ENCODE results near the gene INTS2.
A peak's percentile ranks its signal among the peaks of the same experiment; 100 is the strongest.

INTS2 gene

GRCh38 chr17:61872099-61872498 lies 55.7 kb downstream of the INTS2 start:
- TF ChIP-seq GATA2 (IDR thresholded peaks at IDR 0.05; ENCODE audit: low read depth, low read length) (no peak), GATA3 (IDR thresholded peaks at IDR 0.05; ENCODE audit: low read depth, low read length) (no peak)

DNA sequence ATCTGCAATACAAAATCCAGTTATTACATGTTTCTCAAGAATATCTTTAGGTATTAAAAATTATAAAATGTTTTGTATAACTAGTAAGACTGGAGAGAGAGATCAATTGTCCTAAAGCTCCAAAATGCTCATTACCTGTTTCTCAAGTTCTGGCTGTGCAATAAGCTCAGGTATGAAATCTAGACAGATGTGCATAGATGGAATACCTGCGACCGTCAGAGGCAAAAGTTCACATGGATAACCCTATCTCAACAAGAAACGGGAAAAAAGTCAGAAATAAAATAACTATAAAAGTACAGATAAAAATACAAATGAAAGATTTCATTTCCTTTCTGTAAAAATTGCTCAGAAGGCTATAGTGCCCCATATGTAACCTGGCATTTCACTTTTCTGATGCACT lies 58.6 kb downstream of the INTS2 start:
- TF ChIP-seq GATA3 (IDR thresholded peaks at IDR 0.05; ENCODE audit: low read depth, low read length) (no peak), GATA2 (IDR thresholded peaks at IDR 0.05; ENCODE audit: low read depth, low read length) (no peak)

DNA sequence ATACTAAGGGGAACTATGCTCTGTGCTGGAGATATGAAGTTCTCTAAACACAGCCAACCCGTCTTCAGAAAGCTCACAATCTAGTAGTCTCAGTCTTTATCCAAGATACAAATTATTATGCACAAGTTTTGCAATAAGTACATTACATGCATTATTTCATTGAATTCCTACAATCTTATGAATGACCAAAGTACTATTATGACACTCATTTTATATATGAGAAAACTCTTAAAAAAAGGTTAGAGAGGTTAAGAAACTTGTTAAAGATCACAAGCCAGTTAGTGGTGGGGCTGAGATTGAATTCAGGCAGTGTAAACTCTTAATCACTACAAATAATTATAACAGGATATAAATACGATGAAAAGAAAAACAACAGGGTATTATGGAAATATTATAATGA lies 59.7 kb downstream of the INTS2 start:
- TF ChIP-seq GATA2 (IDR thresholded peaks at IDR 0.05; ENCODE audit: low read depth, low read length), result no peak
- TF ChIP-seq GATA3 (IDR thresholded peaks at IDR 0.05; ENCODE audit: low read depth, low read length), result no peak

- no peak for TF ChIP-seq GATA2 (IDR thresholded peaks at IDR 0.05; ENCODE audit: low read depth, low read length)
- no peak for TF ChIP-seq GATA3 (IDR thresholded peaks at IDR 0.05; ENCODE audit: low read depth, low read length)
Measured at GRCh38 chr17:61867033-61867432, 60.7 kb downstream of the INTS2 start.

GRCh38 chr17:61863801-61864126 lies 64.0 kb downstream of the INTS2 start:
- TF ChIP-seq GATA2 (IDR thresholded peaks at IDR 0.05; ENCODE audit: low read depth, low read length) (no peak), GATA3 (IDR thresholded peaks at IDR 0.05; ENCODE audit: low read depth, low read length) (no peak)

- TF ChIP-seq GATA3 (IDR thresholded peaks at IDR 0.05; ENCODE audit: low read depth, low read length), result no peak
- TF ChIP-seq GATA2 (IDR thresholded peaks at IDR 0.05; ENCODE audit: low read depth, low read length), result 0 out of 2 replicates have a peak, but pooled peaks have one; percentile 21
Measured at GRCh38 chr17:61862975-61863800, 64.6 kb downstream of the INTS2 start, which contains the start of gene BRIP1. Gene BRIP1, minus strand, starts transcription at chr17:61863528. Its CDS starts 1,989 bp downstream, at chr17:61861539.

GRCh38 chr17:61862105-61862574 lies 65.6 kb downstream of the INTS2 start:
- TF ChIP-seq GATA2 (IDR thresholded peaks at IDR 0.05; ENCODE audit: low read depth, low read length), result no peak
- TF ChIP-seq GATA3 (IDR thresholded peaks at IDR 0.05; ENCODE audit: low read depth, low read length), result 0 out of 2 replicates have a peak, but pooled peaks have one; percentile 34

- TF ChIP-seq GATA3 (IDR thresholded peaks at IDR 0.05; ENCODE audit: low read depth, low read length) (no peak), GATA2 (IDR thresholded peaks at IDR 0.05; ENCODE audit: low read depth, low read length) (no peak)
Measured at GRCh38 chr17:61856035-61856434, 71.7 kb downstream of the INTS2 start.

DNA sequence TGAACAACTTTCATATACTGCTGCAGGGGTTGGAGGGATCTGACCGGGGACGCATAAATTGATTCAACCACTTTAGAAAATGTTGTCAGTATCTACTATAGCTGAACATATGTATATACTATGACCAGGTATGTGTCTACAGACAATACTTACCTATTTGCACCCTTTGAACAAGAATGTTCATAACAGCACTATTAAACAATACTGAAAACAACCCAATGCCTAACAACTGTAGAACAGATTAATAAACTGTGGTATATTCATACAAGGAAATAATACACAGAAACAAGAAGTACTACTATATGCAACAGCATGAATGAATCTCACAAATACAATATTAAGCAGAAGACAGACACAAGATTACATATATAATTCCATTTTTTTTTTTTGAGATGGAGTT lies 74.9 kb downstream of the INTS2 start:
- TF ChIP-seq GATA3 (IDR thresholded peaks at IDR 0.05; ENCODE audit: low read depth, low read length), result no peak
- no peak for TF ChIP-seq GATA2 (IDR thresholded peaks at IDR 0.05; ENCODE audit: low read depth, low read length)

DNA sequence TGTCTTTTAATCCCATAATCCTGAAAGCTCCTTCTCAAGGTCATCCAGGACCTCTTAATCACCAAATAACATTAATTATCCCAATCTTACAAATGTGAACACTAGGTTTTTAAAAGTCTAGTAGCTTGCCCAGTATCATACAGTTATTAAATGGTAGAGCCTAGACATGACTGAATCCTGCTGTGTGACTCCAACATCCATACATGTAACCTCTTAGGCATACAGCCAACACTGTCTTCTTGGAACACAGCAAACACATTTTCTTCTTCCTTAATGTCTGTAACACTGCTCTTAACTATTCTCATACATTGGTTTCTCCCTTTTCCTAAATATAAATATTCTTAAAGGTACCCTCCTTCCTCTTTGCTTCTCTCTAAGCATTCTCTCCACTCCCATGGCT lies 78.1 kb downstream of the INTS2 start:
- TF ChIP-seq GATA3 (IDR thresholded peaks at IDR 0.05; ENCODE audit: low read depth, low read length) (no peak), GATA2 (IDR thresholded peaks at IDR 0.05; ENCODE audit: low read depth, low read length) (no peak)

DNA sequence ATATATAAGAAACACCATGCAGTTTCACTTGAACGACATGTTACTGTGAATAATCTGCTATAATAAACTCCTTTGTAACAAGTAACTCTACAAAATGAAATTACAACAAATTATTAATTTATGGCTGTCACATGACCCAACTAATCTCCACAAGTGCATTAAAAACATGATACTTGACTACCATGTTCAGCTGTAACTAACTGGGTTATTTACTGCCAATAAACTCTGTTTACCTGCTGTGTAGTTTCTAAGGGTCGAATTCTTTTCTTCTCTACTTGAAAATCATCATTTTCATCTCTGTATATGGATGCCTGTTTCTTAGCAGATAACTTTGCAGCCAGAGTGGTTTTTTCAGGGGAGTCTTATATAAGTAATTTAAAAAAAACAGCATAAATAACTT lies 78.9 kb downstream of the INTS2 start:
- TF ChIP-seq GATA3 (IDR thresholded peaks at IDR 0.05; ENCODE audit: low read depth, low read length) (no peak), GATA2 (IDR thresholded peaks at IDR 0.05; ENCODE audit: low read depth, low read length) (no peak)

DNA sequence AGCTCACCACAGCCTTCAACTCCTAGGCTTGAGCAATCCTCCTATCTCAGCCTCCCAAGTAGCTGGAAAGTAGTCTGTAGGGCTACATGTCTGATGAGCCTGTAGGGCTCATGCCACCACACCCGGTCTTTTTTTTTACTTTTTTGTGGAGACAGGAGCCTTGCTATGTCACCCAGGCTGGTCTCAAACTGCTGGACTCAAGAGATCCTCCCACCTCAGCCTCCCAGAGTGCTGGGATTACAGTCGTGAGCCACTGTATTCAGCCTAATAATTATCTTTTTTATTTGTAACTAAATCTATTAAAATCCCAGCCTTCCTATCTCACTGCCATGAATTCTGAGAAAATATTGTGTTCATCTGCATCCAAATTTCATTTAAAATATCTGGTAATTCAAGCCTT lies 79.5 kb downstream of the INTS2 start:
- TF ChIP-seq GATA3 (IDR thresholded peaks at IDR 0.05; ENCODE audit: low read depth, low read length) (no peak), GATA2 (IDR thresholded peaks at IDR 0.05; ENCODE audit: low read depth, low read length) (no peak)

DNA sequence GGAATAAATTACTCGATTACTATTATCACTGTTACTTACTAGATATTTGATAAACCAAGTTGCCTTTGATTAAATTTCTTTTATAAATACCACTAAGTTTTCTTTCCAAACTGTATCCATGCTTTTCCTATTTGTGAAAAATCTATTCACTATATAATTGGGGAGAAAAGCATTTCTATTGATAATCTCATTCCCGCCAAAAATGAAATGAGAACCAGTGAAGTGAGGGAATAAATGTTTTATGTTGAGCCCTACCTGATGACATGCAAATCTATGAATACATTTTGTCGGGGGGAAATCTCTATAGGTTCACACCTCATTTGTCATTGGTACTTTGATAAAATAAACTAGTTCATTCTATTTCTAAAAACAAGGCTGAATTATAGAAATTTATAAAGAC lies 80.1 kb downstream of the INTS2 start:
- TF ChIP-seq GATA2 (IDR thresholded peaks at IDR 0.05; ENCODE audit: low read depth, low read length), result no peak
- no peak for TF ChIP-seq GATA3 (IDR thresholded peaks at IDR 0.05; ENCODE audit: low read depth, low read length)

DNA sequence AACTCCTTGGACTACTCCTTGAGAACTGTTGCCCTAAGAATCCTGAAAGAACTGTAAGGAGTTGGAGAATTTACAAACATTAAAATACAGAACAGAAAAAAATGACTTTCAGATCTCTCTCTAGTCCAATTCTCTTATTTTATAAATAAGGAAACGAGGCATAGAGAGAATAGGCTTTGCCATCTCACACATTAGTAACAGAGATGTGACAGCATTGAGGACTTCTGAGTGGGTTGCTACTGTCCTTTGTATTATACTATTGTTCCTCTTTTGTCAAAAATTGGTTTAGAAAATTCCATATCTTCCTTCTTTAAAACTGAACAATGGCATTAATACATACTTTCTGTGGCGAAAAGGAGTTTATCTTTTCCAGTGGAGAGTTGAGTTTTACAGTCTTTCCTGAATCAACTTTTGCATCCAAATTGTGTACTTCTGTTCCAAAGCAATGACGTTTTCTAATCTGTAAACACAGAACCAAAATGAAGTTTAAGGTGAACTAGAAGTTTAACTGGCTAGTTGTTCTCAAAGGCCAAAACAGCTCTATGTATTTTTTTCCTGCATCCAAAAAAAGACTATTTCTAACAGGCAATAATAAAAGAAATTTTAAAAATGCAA lies 80.9 kb downstream of the INTS2 start:
- no peak for TF ChIP-seq GATA3 (IDR thresholded peaks at IDR 0.05; ENCODE audit: low read depth, low read length)
- no peak for TF ChIP-seq GATA2 (IDR thresholded peaks at IDR 0.05; ENCODE audit: low read depth, low read length)

- TF ChIP-seq GATA2 (IDR thresholded peaks at IDR 0.05; ENCODE audit: low read depth, low read length), result no peak
- no peak for TF ChIP-seq GATA3 (IDR thresholded peaks at IDR 0.05; ENCODE audit: low read depth, low read length)
Measured at GRCh38 chr17:61846088-61846487, 81.7 kb downstream of the INTS2 start.

Data from SH-SY5Y (cell line).